GM20431 (cell line): ENCODE results near the gene PRMT3.
"Not testable (repeated sequence)": the region's sequence is repeated elsewhere in the genome, so short reads cannot be mapped to it uniquely, and the experiment has no call there.

Source experiments
- in situ Hi-C: fragments of 300-500 bp; cut with MseI, MboI; formaldehyde crosslinking; loops from one replicate; pipeline ENCODE4 v1.15.0; 2020; ENCODE audit warnings: low sequenced_read_pairs; ENCODE audit not compliant: unreplicated experiment

The PRMT3 gene

DNA sequence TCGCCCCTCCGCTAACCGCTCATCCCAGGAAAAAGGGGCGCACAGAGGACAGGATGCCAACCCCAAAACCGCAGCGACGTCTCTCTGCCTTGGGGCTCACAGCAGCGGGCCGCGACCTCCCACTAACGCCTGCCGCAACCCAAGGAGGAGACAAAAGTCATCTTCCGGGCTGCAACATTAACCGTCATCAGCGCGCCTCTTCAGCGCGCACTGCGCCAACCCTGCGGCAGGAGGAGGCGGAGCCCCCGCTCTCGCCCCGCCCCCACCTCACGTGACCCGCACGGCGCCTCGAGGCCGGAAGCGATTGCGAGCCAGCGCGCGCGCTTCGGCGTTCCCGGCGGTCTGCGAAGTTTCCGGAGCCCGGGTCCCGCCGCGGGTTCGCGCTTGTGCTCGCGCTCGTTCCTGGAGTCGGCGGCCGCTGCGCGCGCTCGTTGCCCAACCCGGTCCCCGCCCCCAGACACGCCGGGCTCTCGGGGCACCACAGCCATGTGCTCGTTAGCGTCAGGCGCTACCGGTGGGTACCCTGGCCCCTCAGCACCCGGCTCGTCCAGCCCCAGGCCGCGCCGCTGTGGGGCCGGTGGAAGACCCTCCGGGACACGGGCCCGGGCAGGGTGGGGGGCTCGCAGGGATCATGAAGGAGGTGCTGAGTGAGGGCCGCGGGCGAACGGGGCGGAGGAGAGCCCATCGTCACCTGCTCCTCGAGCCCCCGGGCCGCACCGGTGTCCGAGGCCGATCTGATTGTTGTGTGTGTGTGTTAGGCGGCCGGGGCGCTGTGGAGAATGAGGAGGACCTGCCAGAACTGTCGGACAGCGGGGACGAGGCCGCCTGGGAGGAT is at the start of gene PRMT3:
PRMT3 (plus strand) TSS at position 456 of the 835 bp plus-strand sequence; CDS start at position 487, 31 bp downstream.
- in situ Hi-C loops = loop anchor here (25.0 kb wide), 1 partner anchor 225 kb away; no protein-coding TSS in a partner anchor

- in situ Hi-C loops = no loop called here
Observed at GRCh38 chr11:20342347-20343141, 45.0 kb upstream of the PRMT3 start.

- in situ Hi-C loops = loop anchor here (10.0 kb wide), 1 partner anchor 216 kb away; no protein-coding TSS in a partner anchor
Observed at GRCh38 chr11:20351136-20351535, 36.4 kb upstream of the PRMT3 start.

- in situ Hi-C loops = loop anchor here (10.0 kb wide), 1 partner anchor 217 kb away; no protein-coding TSS in a partner anchor
Observed at GRCh38 chr11:20351751-20352262, 35.7 kb upstream of the PRMT3 start.

DNA sequence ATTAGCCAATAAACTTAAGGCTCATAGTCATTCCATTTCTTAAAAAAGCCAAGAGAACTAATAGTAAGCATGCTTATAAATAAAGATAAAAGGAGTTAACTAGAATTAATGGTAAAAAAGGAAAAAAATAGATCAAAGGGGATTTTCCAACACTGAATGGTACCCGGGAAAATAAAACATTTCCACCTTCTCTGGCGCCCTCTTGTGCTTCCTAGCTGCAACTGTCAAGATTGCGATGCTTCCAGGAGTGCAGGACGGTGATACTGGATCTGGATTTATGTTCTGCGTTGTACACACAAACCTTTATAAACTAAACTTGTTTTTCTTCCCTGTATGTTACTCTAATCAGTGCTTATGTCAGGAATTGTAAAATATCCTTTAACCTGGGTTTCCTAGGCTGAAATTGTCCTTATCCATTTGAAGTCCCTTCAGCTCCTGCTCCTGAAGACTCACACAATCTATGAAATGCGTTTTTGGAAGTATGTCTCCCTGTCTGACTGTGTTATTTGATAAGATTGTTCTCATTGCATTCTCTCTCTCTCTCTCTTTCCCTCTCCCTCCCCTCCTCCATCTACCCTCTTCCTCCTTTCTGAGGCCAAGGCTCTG is 33.6 kb upstream of the PRMT3 start:
- in situ Hi-C loops = loop anchor here (10.0 kb wide), 1 partner anchor 219 kb away; no protein-coding TSS in a partner anchor

DNA sequence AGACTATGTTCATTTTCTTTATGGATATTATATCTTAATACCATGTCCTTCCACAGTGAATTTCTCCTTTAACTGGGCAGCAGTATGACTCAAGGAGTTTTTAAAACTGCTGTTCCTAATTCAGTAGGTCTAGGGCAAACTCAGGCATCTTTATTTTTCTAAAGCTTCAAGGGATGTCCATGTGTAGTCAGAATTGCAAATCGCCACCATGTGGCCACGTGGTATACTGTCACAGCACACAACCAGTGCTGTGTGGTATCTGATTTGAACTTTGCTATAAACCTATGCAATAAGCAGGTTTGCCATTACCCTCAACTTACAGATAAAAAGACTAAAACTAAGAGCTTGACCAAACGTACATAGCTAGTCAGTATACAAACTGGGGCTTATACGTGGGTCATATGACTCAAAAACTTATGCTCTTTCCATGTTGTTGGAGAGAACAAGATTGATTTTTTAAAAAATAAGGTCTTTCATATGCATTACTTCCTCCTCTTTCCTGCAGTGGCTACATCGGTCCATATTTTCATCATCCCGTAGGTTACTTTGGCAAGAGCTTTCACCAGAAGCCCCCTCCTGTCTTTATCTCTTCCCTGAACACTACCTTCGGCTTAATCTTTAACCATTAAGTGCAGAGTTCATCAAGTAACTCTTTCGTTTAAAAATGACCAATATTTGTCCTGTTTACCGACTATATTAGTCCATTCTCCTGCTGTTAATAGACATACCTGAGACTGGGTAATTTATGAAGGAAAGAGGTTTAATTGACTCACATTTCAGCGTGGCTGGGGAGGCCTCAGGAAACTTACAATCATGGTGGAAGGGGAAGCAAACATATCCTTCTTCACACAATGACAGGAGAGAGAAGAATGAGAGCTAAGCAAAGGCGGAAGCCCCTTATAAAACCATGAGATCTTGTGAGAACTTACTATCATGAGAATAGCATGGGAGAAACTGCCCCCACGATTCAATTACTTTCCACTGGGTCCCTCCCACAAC is 32.0 kb upstream of the PRMT3 start:
- in situ Hi-C loops = loop anchor here (10.0 kb wide), 1 partner anchor 221 kb away; no protein-coding TSS in a partner anchor

DNA sequence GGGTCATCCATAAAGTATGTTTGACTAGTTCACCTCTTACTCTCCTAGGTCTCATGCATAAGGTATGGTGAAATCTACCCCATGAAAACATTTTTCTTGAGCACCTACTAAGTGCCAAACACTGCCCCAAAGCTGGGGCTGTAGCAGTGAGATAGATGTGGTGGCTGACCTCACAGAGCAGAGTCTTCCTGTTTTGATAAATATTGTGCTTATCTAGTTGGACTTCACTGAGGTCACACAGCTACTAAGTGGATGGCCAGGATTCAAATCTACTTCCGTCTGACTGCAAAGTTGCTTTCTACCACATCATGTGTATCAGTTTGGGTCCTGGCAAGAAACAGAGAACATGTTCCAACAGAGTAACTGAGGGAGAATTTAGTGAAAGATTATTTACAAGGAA is 30.4 kb upstream of the PRMT3 start:
- in situ Hi-C loops = loop anchor here (10.0 kb wide), 1 partner anchor 222 kb away; no protein-coding TSS in a partner anchor

DNA sequence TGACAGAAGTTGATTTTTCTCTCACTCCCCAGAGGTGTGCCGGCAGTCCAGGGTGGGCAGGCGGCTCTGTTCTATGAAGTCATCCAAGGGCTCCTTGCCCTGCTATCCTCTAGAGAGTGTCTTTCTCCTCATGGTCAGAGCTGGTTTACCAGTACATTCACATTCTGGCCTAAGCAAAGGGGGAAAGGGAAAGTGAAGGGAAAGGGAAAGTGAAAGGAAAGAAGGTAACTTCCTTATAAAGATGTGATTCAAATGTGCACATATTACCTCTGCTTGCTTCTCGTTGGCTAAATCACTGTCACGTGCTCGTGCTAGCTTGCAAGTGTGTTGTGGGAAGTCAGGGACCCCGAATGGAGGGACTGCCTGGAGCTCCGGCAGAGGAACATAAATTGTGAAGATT is 26.9 kb upstream of the PRMT3 start:
- in situ Hi-C loops = no loop called here

- in situ Hi-C loops = no loop called here
Observed at GRCh38 chr11:20362481-20362880, 25.0 kb upstream of the PRMT3 start.

DNA sequence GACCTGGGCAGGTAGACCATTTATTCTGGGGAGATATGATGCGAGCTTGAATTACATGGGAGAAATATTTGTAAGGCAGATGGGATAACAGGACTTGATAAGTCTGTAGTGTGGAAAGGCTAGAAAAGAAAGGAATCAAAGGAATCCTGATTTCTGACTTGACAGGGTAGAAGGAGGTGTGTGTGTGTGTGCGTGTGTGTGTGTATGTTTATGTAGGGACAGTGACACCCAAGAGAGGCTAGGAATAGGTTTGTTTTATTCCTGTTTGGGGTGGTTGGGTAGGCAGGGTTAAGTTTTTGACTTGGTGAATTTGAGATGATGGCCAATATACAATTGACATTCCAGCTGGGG is 24.4 kb upstream of the PRMT3 start:
- in situ Hi-C loops = no loop called here

DNA sequence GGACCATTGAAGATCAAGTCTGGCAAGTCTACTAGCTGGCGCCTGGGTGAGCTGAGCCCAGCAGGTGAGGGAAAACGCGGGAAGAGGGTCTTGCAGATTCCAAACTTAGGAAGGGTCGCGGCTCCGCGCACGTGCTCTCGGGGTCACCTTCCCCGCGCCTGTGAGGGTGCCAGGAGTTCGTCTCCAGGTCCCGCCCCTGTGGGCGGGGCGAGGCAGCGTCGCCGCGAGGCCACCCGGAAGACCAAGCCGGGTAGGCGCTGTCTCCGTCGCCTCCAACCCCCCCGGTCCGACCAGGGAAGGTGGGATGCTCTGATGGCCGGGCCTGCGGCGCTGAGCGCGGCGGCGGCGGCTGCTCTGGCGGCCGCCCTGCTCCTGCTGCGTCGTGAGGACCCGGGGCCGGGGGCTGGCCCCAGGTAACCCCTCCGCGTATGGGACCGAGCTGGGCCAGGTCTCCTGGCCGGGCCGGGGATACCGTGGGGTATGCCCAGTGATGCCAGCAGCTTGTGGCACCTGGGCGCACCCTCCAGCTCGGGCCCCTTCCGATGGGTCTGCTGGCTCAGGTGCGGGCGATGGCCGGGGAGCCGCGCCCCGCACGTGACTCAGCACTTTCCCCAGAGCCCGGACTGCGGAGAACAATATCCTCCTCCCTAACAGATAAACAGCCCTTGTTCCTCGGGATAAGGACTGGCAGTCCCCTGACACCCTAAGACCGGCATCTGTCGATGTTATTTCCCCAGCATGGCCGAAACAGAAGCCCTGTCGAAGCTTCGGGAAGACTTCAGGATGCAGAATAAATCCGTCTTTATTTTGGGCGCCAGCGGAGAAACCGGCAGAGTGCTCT is 23.8 kb upstream of the PRMT3 start, which contains the start of gene HTATIP2:
HTATIP2 (plus strand) TSS at position 215 of the 841 bp plus-strand sequence; CDS start at position 739, 524 bp downstream.
- in situ Hi-C loops = no loop called here

GRCh38 chr11:20364341-20364792 is 23.1 kb upstream of the PRMT3 start:
- in situ Hi-C loops = no loop called here

DNA sequence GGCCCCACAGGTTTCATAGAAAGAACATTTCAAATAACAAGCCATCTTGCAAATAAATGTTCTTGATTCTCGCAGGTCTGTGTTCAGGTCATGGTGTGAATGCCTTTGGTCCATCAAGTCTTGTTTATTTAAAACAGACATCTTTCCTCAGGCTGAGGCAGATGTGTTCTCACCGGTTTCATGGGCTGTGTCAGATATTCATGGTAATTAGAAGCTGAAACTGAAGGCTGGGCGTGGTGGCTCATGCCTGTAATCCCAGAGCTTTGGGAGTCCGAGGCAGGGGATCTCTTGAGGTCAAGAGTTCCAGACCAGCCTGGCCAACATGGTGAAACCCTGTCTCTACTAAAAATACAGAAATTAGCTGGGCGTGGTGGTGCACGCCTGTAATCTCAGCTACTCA is 22.1 kb upstream of the PRMT3 start:
- in situ Hi-C loops = not testable (repeated sequence)

DNA sequence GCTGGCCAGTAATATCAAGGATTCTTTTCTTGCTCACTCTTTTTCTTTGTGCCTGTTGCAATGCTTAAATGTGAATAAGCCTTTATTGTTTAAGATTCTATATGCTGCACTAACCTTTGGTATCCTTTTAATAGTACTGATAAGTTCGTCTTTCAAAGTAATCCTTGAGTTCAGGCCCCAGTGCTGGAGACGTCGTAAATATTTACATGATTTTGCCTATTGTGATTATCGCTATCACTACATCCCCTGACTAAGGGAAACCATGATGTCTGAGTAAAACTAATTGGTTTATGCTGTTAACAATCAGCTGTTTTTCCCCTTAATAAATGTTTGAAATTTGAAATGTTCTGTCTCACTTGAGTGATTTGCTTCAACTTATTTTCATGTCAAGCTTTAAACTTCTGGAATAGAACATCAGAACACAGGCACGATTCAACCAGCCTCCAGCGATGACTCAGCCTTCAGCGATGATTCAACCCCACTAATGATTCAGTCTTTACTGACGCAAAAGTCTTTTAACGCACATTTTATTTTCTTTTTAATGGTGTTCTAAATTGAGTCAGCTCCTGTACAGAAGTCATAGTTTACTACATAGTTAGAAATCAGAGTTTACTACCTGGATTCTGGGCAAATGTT is 20.1 kb upstream of the PRMT3 start:
- in situ Hi-C loops = no loop called here

- in situ Hi-C loops = no loop called here
Observed at GRCh38 chr11:20368438-20368837, 19.1 kb upstream of the PRMT3 start.

DNA sequence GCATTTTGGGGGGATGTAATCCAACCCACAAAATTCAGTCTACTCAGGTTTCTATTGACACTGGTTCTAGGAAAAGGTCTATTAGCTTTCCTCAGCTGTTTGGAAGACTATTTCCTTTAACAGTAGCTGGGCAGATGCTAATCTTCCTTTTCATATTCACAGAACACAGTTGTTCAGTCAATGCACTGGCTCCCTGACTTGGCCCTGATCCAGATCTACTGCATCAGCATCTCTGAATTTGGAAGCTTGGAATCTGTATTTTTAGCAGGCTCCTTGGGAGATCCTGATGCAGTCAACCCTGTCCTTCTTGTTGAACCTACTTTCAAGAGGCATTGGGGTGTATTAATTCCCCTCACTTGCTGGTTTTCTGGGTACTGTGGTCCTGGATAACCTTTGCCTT is 17.7 kb upstream of the PRMT3 start:
- in situ Hi-C loops = no loop called here

GRCh38 chr11:20372081-20372626 is 15.4 kb upstream of the PRMT3 start:
- in situ Hi-C loops = no loop called here
